Endothelial cell of umbilical vein (primary cell): ENCODE measurements around the gene HOXC13. TPM values are rescaled to one million over a fixed set of nuclear protein-coding genes. Genes with fewer than 3 reads are reported as not detected.

Source experiments
- BruUV-seq: library from RNA; stranded (reverse); fragments of 400-500 nt; replicated peaks from 2 replicates; lab custom pipeline; 2021; lab: Mats Ljungman, UMichigan
- CTCF ChIA-PET: fragments of 300-600, 350-600 bp; sonication (Branson Sonifier 250); formaldehyde crosslinking; loops from one replicate; lab custom pipeline; 2021; ENCODE audit warnings: antibody characterized with exemption, inconsistent platforms; lab: Charles Lee
- POLR2A ChIA-PET: fragments of 300-600, 350-600 bp; sonication (Branson Sonifier 250); formaldehyde crosslinking; loops from one replicate; lab custom pipeline; 2021; ENCODE audit warnings: antibody characterized with exemption, inconsistent platforms; lab: Charles Lee
- DNase-seq: peaks from one replicate; pipeline ENCODE4 v3.0.0-alpha.2; 2011; ENCODE audit warnings: low read depth, low spot score
- FAIRE-seq: peaks from 2 replicates; lab custom pipeline; 2011; peaks lifted over from hg19 to GRCh38; lab: Jason Lieb, UNC
- H2AFZ ChIP-seq: 2 replicates; pipeline ENCODE4 v1.6.0; 2012; ENCODE audit warnings: low read depth, low read length, control low read depth, inconsistent platforms
- H3K27ac ChIP-seq: 2 replicates; pipeline ENCODE4 v1.5.1; 2011; ENCODE audit warnings: low read depth, mild to moderate bottlenecking, control low read depth, low read length, moderate library complexity; ENCODE audit not compliant: insufficient read depth
- H3K27me3 ChIP-seq, 2 experiments: 2 replicates each; pipeline versions ENCODE4 v1.6.0 to v1.6.1; 2011; ENCODE audit warnings: low read length in 2 of 2, mixed read lengths in 1 of 2; ENCODE audit not compliant: control insufficient read depth in 2 of 2, insufficient read depth in 2 of 2
- H3K36me3 ChIP-seq, 2 experiments: 2 replicates in 1 of 2; 3 replicates in 1 of 2; pipeline ENCODE4 v1.5.1; 2011; ENCODE audit warnings: low read length in 2 of 2, mild to moderate bottlenecking in 1 of 2, moderate library complexity in 1 of 2; ENCODE audit not compliant: control insufficient read depth in 2 of 2, insufficient read depth in 2 of 2; ENCODE audit errors: extremely low read depth in 1 of 2
- H3K4me1 ChIP-seq: 3 replicates; pipeline ENCODE4 v1.5.1; 2011; ENCODE audit warnings: mild to moderate bottlenecking, low read length; ENCODE audit not compliant: control insufficient read depth, insufficient read depth; ENCODE audit errors: extremely low read depth
- H3K4me2 ChIP-seq: 2 replicates; pipeline ENCODE4 v1.6.1; 2011; ENCODE audit warnings: low read length, control low read depth, mixed read lengths; ENCODE audit not compliant: insufficient read depth
- H3K4me3 ChIP-seq, 3 experiments: fragments of 200-600 bp in 1 of 3; sonication (generic), shearing (Covaris generic) in 1 of 3; replicated peaks in 1 of 3; 2 replicates each; pipeline ENCODE4 v1.5.1; 2011 to 2016; ENCODE audit warnings: control low read depth in 3 of 3, low read length in 3 of 3, mild to moderate bottlenecking in 2 of 3, inconsistent platforms in 1 of 3, low read depth in 1 of 3, moderate library complexity in 1 of 3; ENCODE audit not compliant: insufficient read depth in 1 of 3
- H3K79me2 ChIP-seq: 2 replicates; pipeline ENCODE4 v1.6.0; 2012; ENCODE audit warnings: low read length, inconsistent platforms; ENCODE audit not compliant: control insufficient read depth, insufficient read depth
- H3K9ac ChIP-seq: replicated peaks from 2 replicates; pipeline ENCODE3; 2011; ENCODE audit warnings: low read length, control low read depth; ENCODE audit not compliant: insufficient read depth; ENCODE audit errors: extremely low read depth
- H3K9me1 ChIP-seq: replicated peaks from 3 replicates; pipeline ENCODE4 v1.6.0; 2011; ENCODE audit warnings: mild to moderate bottlenecking, low read length; ENCODE audit not compliant: control insufficient read depth, insufficient read depth; ENCODE audit errors: extremely low read depth
- H3K9me3 ChIP-seq: replicated peaks from 2 replicates; pipeline ENCODE4 v1.5.1; 2012; ENCODE audit warnings: low read length, inconsistent platforms; ENCODE audit not compliant: control insufficient read depth, insufficient read depth
- H4K20me1 ChIP-seq: replicated peaks from 2 replicates; pipeline ENCODE3; 2011; ENCODE audit warnings: mild to moderate bottlenecking, low read length; ENCODE audit not compliant: control insufficient read depth, insufficient read depth; ENCODE audit errors: extremely low read depth
- CTCF ChIP-seq, 2 donors: IDR thresholded peaks; 1 replicate in 1 of 2; 2 replicates in 1 of 2; pipeline ENCODE4 v1.5.1; 2011; ENCODE audit warnings: low read length in 2 of 2, mild to moderate bottlenecking in 2 of 2, moderate library complexity in 2 of 2, control low read depth in 1 of 2, inconsistent platforms in 1 of 2, low read depth in 1 of 2; ENCODE audit not compliant: insufficient read depth in 1 of 2; ENCODE audit errors: extremely low read depth in 1 of 2
- EZH2 ChIP-seq: IDR thresholded peaks from 2 replicates; pipeline ENCODE4 v1.6.1; 2012; ENCODE audit warnings: borderline replicate concordance, low read depth, mild to moderate bottlenecking, moderate library complexity, low read length, inconsistent platforms; ENCODE audit not compliant: severe bottlenecking
- FOS ChIP-seq: IDR thresholded peaks from 2 replicates; pipeline ENCODE4 v1.6.1; 2011; ENCODE audit warnings: mild to moderate bottlenecking, low read length, moderate library complexity, borderline replicate concordance; ENCODE audit not compliant: insufficient read depth
- GATA2 ChIP-seq: IDR thresholded peaks from 2 replicates; pipeline ENCODE4 v1.7.0; 2011; ENCODE audit warnings: low read depth, mild to moderate bottlenecking, moderate library complexity, mixed read lengths, low read length; ENCODE audit not compliant: insufficient read length, insufficient read depth
- JUN ChIP-seq: IDR thresholded peaks from 2 replicates; pipeline ENCODE4 v1.6.1; 2011; ENCODE audit warnings: borderline replicate concordance, low read depth; ENCODE audit not compliant: insufficient read length, insufficient read depth
- MYC ChIP-seq: IDR thresholded peaks from one replicate; pipeline ENCODE4 v1.6.1; 2011; ENCODE audit warnings: mild to moderate bottlenecking, low read depth, low read length
- POLR2A ChIP-seq: IDR thresholded peaks from 2 replicates; pipeline ENCODE4 v1.6.1; 2012; ENCODE audit warnings: low read depth, mild to moderate bottlenecking, control low read depth, low read length
- POLR2AphosphoS5 ChIP-seq: IDR thresholded peaks from 2 replicates; pipeline ENCODE4 v1.6.1; 2012; ENCODE audit warnings: low read depth, mild to moderate bottlenecking, control low read depth, low read length, moderate library complexity; ENCODE audit not compliant: insufficient read depth
- dilution Hi-C: fragments of 300-500 bp; cut with MboI; formaldehyde crosslinking; loops from one replicate; pipeline ENCODE4 v1.15.0; 2019; ENCODE audit warnings: low sequenced_read_pairs; ENCODE audit not compliant: extremely low pct_ligation_motif_present
- intact Hi-C: fragments of 100-400 bp; cut with micrococcal nuclease; formaldehyde crosslinking; loops from one replicate; pipeline ENCODE4 v1.10.0; 2022
- polyA plus RNA-seq, 4 experiments: library from polyadenylated mRNA; depleted of rRNA in 3 of 4; stranded (reverse) in 3 of 4; unstranded in 1 of 4; fragments of >200 nt; gene quantifications; 2 replicates each; pipeline versions ENCODE4 v1.2.1 to v1.2.3, GENCODE V29; 2011 to 2012; ENCODE audit warnings: missing spikeins in 1 of 4
- total RNA-seq: library from RNA; stranded (reverse); gene quantifications from 2 replicates; pipeline ENCODE4 v1.2.3, GENCODE V29; 2021
- TF ChIP-seq, protein P1 (sequence below): IDR thresholded peaks from 2 replicates; pipeline ENCODE4 v1.6.1; 2011; ENCODE audit not compliant: insufficient read depth, insufficient read length

The HOXC13 gene
- total and polyA plus RNA-seq, 2 donors (not counting 3 experiments of a cell fraction or from before 2014, with no cell fraction given): not detected

DNA sequence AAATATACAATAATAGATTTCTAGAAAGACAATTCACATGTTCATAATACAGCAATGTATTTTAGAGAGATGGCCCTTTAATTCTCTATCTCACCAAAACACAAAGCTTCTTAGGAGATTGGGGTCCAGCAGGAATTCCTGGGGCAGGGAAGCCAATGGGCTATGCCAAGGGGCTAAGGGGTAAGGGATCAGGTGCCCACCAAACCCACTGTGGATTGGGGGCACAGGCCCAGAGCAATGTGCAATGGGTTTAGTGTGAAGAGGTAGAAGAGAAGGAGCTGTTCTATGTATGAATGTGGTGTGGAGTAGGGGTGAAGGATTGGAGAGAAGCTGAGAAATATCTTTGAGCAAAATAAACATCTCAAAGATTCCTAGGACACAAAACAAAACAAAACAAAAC is 2.6 kb downstream of the HOXC13 start:
- H3K27me3 ChIP-seq: peaks cover 78 to 95% of the 10 kb centered on the region in 2 experiments
- no peaks in the 10 kb centered on the region for H3K36me3 ChIP-seq
- intact Hi-C loops (no loop called here), dilution Hi-C loops (no loop called here)
- FAIRE-seq: no peak
- no peaks in the 10 kb centered on the region for H3K9me1 ChIP-seq
- H3K4me3 ChIP-seq: no peak overlapping the region
- POLR2A ChIA-PET: no interaction called here
- no peak overlapping the region for H3K4me2 ChIP-seq
- no peak overlapping the region for H3K9ac ChIP-seq
- H3K79me2 ChIP-seq: no peaks in the 10 kb centered on the region
- no peaks in the 10 kb centered on the region for H3K9me3 ChIP-seq
- TF ChIP-seq MYC: no peak
- TF ChIP-seq JUN: no peak
- TF ChIP-seq, protein P1, sequence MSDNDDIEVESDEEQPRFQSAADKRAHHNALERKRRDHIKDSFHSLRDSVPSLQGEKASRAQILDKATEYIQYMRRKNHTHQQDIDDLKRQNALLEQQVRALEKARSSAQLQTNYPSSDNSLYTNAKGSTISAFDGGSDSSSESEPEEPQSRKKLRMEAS: no peak
- TF ChIP-seq CTCF (IDR thresholded peaks at IDR 0.05; ENCODE audit: extremely low read depth in 1 of 2, insufficient read depth in 1 of 2, low read depth in 1 of 2, low read length in 2 of 2): no peak
- TF ChIP-seq EZH2: no peak
- no peak for TF ChIP-seq POLR2A
- TF ChIP-seq POLR2AphosphoS5: no peak
- no peak for TF ChIP-seq GATA2
- TF ChIP-seq FOS: no peak
- H3K27ac ChIP-seq: no peak overlapping the region
- no peaks in the 10 kb centered on the region for H4K20me1 ChIP-seq
- CTCF ChIA-PET: interaction anchor here (1.2 to 2.2 kb wide), 2 partner anchors 10 to 260 kb away, joined by 3 to 9 read pairs; no protein-coding TSS in a partner anchor
- H3K4me1 ChIP-seq: no peaks in the 10 kb centered on the region
- no peak for DNase-seq
- no TSS peak for BruUV-seq
- H2AFZ ChIP-seq: no peak overlapping the region
